ENCODE results near the gene LCN10. TPM values are rescaled to one million over a fixed set of nuclear protein-coding genes. Genes with fewer than 3 reads are reported as not detected.

LCN10 gene
- total RNA-seq, 3 donors from 2014 or later (not counting 1 experiment from before 2014, with no cell fraction given): not detected

- Histone ChIP-seq H3K4me3 (ENCODE audit: low read length) (no peak overlapping the region), H3K36me3 (ENCODE audit: control insufficient read depth, insufficient read depth, low read length) (no peaks in the 10 kb centered on the region), H3K4me1 (ENCODE audit: control insufficient read depth, insufficient read depth, low read length) (peaks cover 2% of the 10 kb centered on the region), H3K27me3 (ENCODE audit: control insufficient read depth, insufficient read depth, low read length) (peaks cover 2% of the 10 kb centered on the region), H3K9me3 (ENCODE audit: control insufficient read depth, insufficient read depth, low read length) (no peaks in the 10 kb centered on the region), H3K27ac (ENCODE audit: low read length) (no peak overlapping the region)
- H3K27me3 Mint-ChIP-seq (ENCODE audit: low read depth in 2 of 2): no peaks in the 10 kb centered on the region
- DNase-seq (no peak), ATAC-seq (no peak)
- H3K36me3 Mint-ChIP-seq: no peaks in the 10 kb centered on the region
- H3K4me1 Mint-ChIP-seq: no peaks in the 10 kb centered on the region
- no peaks in the 10 kb centered on the region for H3K9me3 Mint-ChIP-seq
- H3K4me3 Mint-ChIP-seq: no peak overlapping the region
- no peak for TF ChIP-seq CTCF (IDR thresholded peaks at IDR 0.05)
- intact Hi-C loops (cut with micrococcal nuclease): no loop called here
- no peak overlapping the region for H3K27ac Mint-ChIP-seq
- 94% methylated on average over 21 of the region's 21 CpGs for WGBS (ENCODE audit: insufficient coverage)
These were observed 6.8 kb downstream of the LCN10 start for GRCh38 chr9:136735812-136736480.

GRCh38 chr9:136734837-136735496, 7.8 kb downstream of the LCN10 start:
- ATAC-seq (no peak), DNase-seq (no peak)
- Mint-ChIP-seq H3K9me3 (no peaks in the 10 kb centered on the region), H3K4me3 (no peak overlapping the region), H3K27me3 (ENCODE audit: low read depth in 2 of 2) (no peaks in the 10 kb centered on the region), H3K27ac (no peak overlapping the region), H3K4me1 (no peaks in the 10 kb centered on the region), H3K36me3 (no peaks in the 10 kb centered on the region)
- 82% methylated on average over 12 of the region's 12 CpGs for WGBS (ENCODE audit: insufficient coverage)
- H3K36me3 ChIP-seq (ENCODE audit: control insufficient read depth, insufficient read depth, low read length): no peaks in the 10 kb centered on the region
- no peak overlapping the region for H3K27ac ChIP-seq (ENCODE audit: low read length)
- no peaks in the 10 kb centered on the region for H3K27me3 ChIP-seq (ENCODE audit: control insufficient read depth, insufficient read depth, low read length)
- H3K9me3 ChIP-seq (ENCODE audit: control insufficient read depth, insufficient read depth, low read length): no peaks in the 10 kb centered on the region
- H3K4me1 ChIP-seq (ENCODE audit: control insufficient read depth, insufficient read depth, low read length): no peaks in the 10 kb centered on the region
- H3K4me3 ChIP-seq (ENCODE audit: low read length): no peak overlapping the region
- TF ChIP-seq CTCF (IDR thresholded peaks at IDR 0.05): no peak
- intact Hi-C loops (cut with micrococcal nuclease): no loop called here

GRCh38 chr9:136733611-136734010, 9.1 kb downstream of the LCN10 start:
- H3K27me3 Mint-ChIP-seq (ENCODE audit: low read depth in 2 of 2): no peaks in the 10 kb centered on the region
- H3K27ac Mint-ChIP-seq: no peak overlapping the region
- H3K4me3 Mint-ChIP-seq: no peak overlapping the region
- H3K4me1 Mint-ChIP-seq: no peaks in the 10 kb centered on the region
- Histone ChIP-seq H3K36me3 (ENCODE audit: control insufficient read depth, insufficient read depth, low read length) (no peaks in the 10 kb centered on the region), H3K27me3 (ENCODE audit: control insufficient read depth, insufficient read depth, low read length) (no peaks in the 10 kb centered on the region), H3K4me3 (ENCODE audit: low read length) (no peak overlapping the region), H3K4me1 (ENCODE audit: control insufficient read depth, insufficient read depth, low read length) (peaks cover 7% of the 10 kb centered on the region), H3K9me3 (ENCODE audit: control insufficient read depth, insufficient read depth, low read length) (no peaks in the 10 kb centered on the region), H3K27ac (ENCODE audit: low read length) (no peak overlapping the region)
- intact Hi-C loops (cut with micrococcal nuclease): no loop called here
- no peaks in the 10 kb centered on the region for H3K9me3 Mint-ChIP-seq
- H3K36me3 Mint-ChIP-seq: no peaks in the 10 kb centered on the region
- 93% methylated on average over 12 of the region's 12 CpGs for WGBS (ENCODE audit: insufficient coverage)
- DNase-seq (no peak), ATAC-seq (no peak)
- TF ChIP-seq CTCF (IDR thresholded peaks at IDR 0.05): no peak

Data from natural killer cell (primary cell).